ENCODE results near the gene CUL1. TPM values are rescaled to one million over a fixed set of nuclear protein-coding genes. Genes with fewer than 3 reads are reported as not detected.

Gene CUL1
- total RNA-seq, 2 donors from 2014 or later: 19.5 to 23.1 TPM

GRCh38 chr7:148847815-148848734 lies 149.4 kb downstream of the CUL1 start:
- Histone ChIP-seq H3K36me3 (replicated peaks in 1 of 2; ENCODE audit: insufficient read depth in 1 of 2, low read depth in 2 of 2) (no peaks in the 10 kb centered on the region), H3K4me1 (peaks cover 5% of the 10 kb centered on the region), H3K4me3 (no peak overlapping the region), H3K27me3 (no peaks in the 10 kb centered on the region), H3K27ac (no peak overlapping the region), H3K9me3 (no peaks in the 10 kb centered on the region)
- ATAC-seq (no peak), DNase-seq (no peak)
- WGBS, 2 donors: 74 to 80% methylated on average over 9 of the region's 9 CpGs
- TF ChIP-seq POLR2A (IDR thresholded peaks at IDR 0.05): no peak
- TF ChIP-seq, protein P1, sequence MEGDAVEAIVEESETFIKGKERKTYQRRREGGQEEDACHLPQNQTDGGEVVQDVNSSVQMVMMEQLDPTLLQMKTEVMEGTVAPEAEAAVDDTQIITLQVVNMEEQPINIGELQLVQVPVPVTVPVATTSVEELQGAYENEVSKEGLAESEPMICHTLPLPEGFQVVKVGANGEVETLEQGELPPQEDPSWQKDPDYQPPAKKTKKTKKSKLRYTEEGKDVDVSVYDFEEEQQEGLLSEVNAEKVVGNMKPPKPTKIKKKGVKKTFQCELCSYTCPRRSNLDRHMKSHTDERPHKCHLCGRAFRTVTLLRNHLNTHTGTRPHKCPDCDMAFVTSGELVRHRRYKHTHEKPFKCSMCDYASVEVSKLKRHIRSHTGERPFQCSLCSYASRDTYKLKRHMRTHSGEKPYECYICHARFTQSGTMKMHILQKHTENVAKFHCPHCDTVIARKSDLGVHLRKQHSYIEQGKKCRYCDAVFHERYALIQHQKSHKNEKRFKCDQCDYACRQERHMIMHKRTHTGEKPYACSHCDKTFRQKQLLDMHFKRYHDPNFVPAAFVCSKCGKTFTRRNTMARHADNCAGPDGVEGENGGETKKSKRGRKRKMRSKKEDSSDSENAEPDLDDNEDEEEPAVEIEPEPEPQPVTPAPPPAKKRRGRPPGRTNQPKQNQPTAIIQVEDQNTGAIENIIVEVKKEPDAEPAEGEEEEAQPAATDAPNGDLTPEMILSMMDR (IDR thresholded peaks at IDR 0.05): no peak
- intact Hi-C loops (cut with DNase I): no loop called here

- H3K27me3 ChIP-seq: no peaks in the 10 kb centered on the region
- intact Hi-C loops (cut with DNase I): no loop called here
- no peaks in the 10 kb centered on the region for H3K9me3 ChIP-seq
- no peak for DNase-seq
- H3K27ac ChIP-seq: no peak overlapping the region
- no peaks in the 10 kb centered on the region for H3K36me3 ChIP-seq (replicated peaks in 1 of 2; ENCODE audit: insufficient read depth in 1 of 2, low read depth in 2 of 2)
- TF ChIP-seq, protein P1 (IDR thresholded peaks at IDR 0.05): no peak
- TF ChIP-seq POLR2A (IDR thresholded peaks at IDR 0.05): no peak
- H3K4me1 ChIP-seq: peaks cover 5% of the 10 kb centered on the region
- 67 to 70% methylated on average over 7 of the region's 7 CpGs for WGBS, 2 donors
- H3K4me3 ChIP-seq: no peak overlapping the region
- no peak for ATAC-seq
These were observed 150.8 kb downstream of the CUL1 start for GRCh38 chr7:148849393-148850098.

- H3K4me3 ChIP-seq: no peak overlapping the region
- H3K27me3 ChIP-seq: no peaks in the 10 kb centered on the region
- no peak for ATAC-seq
- H3K9me3 ChIP-seq: no peaks in the 10 kb centered on the region
- DNase-seq: no peak
- peaks cover 5% of the 10 kb centered on the region for H3K4me1 ChIP-seq
- no peak for TF ChIP-seq POLR2A (IDR thresholded peaks at IDR 0.05)
- TF ChIP-seq, protein P1 (IDR thresholded peaks at IDR 0.05): no peak
- intact Hi-C loops (cut with DNase I): no loop called here
- 95% methylated on average over 5 of the region's 5 CpGs for WGBS, 2 donors
- H3K36me3 ChIP-seq (replicated peaks in 1 of 2; ENCODE audit: insufficient read depth in 1 of 2, low read depth in 2 of 2): no peaks in the 10 kb centered on the region
- no peak overlapping the region for H3K27ac ChIP-seq
These were observed 151.9 kb downstream of the CUL1 start for GRCh38 chr7:148850564-148850963.

Small RNA genes within 50 kb of the gene (small RNA-seq; reads per million reads assigned to genes)
- not detected for gene RNU7-20P

Other genes starting within 250 kb of the CUL1 start
- gene C7orf33, start 108.1 kb upstream of the CUL1 start, total RNA-seq: not detected
- 1 to 10 TPM; 3.4 to 4.0 TPM for gene EZH2, start 185.4 kb downstream of the CUL1 start, total RNA-seq

All from body of pancreas (tissue), 4 donors.